ENCODE results near the gene CASTOR1.

DNA sequence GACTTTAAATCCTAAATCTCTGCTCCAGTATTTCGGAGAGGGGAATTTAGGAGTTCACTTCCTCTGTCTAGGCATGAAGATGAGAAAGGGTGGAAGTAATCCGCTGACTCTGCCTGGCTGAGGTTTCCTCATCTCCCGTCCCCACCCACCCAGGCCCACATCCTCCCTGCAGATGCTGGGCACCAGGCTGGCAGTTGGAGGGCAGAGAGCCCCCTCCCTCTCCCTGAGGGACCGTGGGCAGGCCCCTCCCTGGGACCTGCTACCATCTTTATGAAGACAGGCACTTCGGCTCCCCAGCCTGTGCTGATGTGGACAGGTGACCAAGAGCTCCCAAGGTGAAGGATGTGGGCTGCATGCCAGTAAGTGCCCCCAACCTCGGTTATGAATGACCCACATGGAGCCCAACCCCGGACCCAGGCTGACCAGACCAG lies 6.7 kb downstream of the CASTOR1 start:
- no peak for TF ChIP-seq EZH2phosphoT487 (IDR thresholded peaks at IDR 0.05; ENCODE audit: borderline replicate concordance, low read depth, low read length)
- TF ChIP-seq, protein P1, sequence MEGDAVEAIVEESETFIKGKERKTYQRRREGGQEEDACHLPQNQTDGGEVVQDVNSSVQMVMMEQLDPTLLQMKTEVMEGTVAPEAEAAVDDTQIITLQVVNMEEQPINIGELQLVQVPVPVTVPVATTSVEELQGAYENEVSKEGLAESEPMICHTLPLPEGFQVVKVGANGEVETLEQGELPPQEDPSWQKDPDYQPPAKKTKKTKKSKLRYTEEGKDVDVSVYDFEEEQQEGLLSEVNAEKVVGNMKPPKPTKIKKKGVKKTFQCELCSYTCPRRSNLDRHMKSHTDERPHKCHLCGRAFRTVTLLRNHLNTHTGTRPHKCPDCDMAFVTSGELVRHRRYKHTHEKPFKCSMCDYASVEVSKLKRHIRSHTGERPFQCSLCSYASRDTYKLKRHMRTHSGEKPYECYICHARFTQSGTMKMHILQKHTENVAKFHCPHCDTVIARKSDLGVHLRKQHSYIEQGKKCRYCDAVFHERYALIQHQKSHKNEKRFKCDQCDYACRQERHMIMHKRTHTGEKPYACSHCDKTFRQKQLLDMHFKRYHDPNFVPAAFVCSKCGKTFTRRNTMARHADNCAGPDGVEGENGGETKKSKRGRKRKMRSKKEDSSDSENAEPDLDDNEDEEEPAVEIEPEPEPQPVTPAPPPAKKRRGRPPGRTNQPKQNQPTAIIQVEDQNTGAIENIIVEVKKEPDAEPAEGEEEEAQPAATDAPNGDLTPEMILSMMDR (conservative IDR thresholded peaks at IDR 0.05; ENCODE audit: low read length): no peak

Measured in OCI-LY7 (cell line).